SU-DHL-6 (cell line): ENCODE measurements around the gene PDCL3.

Experiments used
- H2AFZ ChIP-seq: fragments of 200-600 bp; sonication (generic); 2 replicates; pipeline ENCODE4 v1.6.1; 2014; ENCODE audit warnings: low read depth, mild to moderate bottlenecking, moderate library complexity, mixed read lengths, antibody characterized with exemption, low read length; ENCODE audit not compliant: severe bottlenecking
- H3F3A ChIP-seq: fragments of 200-600 bp; shearing (Covaris generic); 2 replicates; pipeline ENCODE4 v1.6.0; 2016; ENCODE audit warnings: antibody characterized with exemption, mild to moderate bottlenecking; ENCODE audit not compliant: insufficient read depth
- H3K27ac ChIP-seq: fragments of 200-600 bp; sonication (generic); 2 replicates; pipeline ENCODE4 v1.5.1; 2016; ENCODE audit warnings: low read depth, mild to moderate bottlenecking, low read length, moderate library complexity, mixed read lengths
- H3K27me3 ChIP-seq: fragments of 200-600 bp; sonication (generic), shearing (Covaris generic); 2 replicates; pipeline ENCODE4 v1.6.0; 2014; ENCODE audit warnings: mild to moderate bottlenecking, low read length
- H3K36me3 ChIP-seq: fragments of 200-600 bp; sonication (generic); 2 replicates; pipeline ENCODE4 v1.6.1; 2014; ENCODE audit warnings: mild to moderate bottlenecking, low read length, mixed read lengths
- H3K4me2 ChIP-seq: fragments of 300-600, 200-600 bp; shearing (Covaris generic), sonication (generic); 2 replicates; pipeline ENCODE4 v1.6.0; 2014; ENCODE audit warnings: low read length, low read depth, mild to moderate bottlenecking; ENCODE audit not compliant: poor library complexity, severe bottlenecking
- H3K4me3 ChIP-seq: fragments of 200-600 bp; sonication (generic); 2 replicates; pipeline ENCODE4 v1.5.1; 2014; ENCODE audit warnings: antibody characterized with exemption, low read length, mild to moderate bottlenecking, mixed read lengths; ENCODE audit not compliant: insufficient read depth, poor library complexity, severe bottlenecking
- H3K79me2 ChIP-seq: fragments of 200-600 bp; sonication (generic); 2 replicates; pipeline ENCODE4 v1.6.1; 2014; ENCODE audit warnings: mild to moderate bottlenecking, low read length, moderate library complexity; ENCODE audit not compliant: insufficient read depth
- H3K9ac ChIP-seq: fragments of 200-600 bp; sonication (generic); 2 replicates; pipeline ENCODE4 v1.7.0; 2014; ENCODE audit warnings: mild to moderate bottlenecking, low read length
- H3K9me2 ChIP-seq: fragments of 200-600 bp; sonication (generic); replicated peaks from 2 replicates; pipeline ENCODE4 v1.6.1; 2014; ENCODE audit warnings: low read length; ENCODE audit not compliant: insufficient read depth
- H3K9me3 ChIP-seq: fragments of 200-600 bp; sonication (generic); 2 replicates; pipeline ENCODE4 v1.6.1; 2014; ENCODE audit warnings: low read length, mixed read lengths; ENCODE audit not compliant: insufficient read depth
- H4K20me1 ChIP-seq: fragments of 200-600 bp; sonication (generic); 2 replicates; pipeline ENCODE4 v1.6.1; 2014; ENCODE audit warnings: low read depth, mild to moderate bottlenecking, antibody characterized with exemption, low read length, moderate library complexity, mixed read lengths
- CTCF ChIP-seq: fragments of 200-600 bp; sonication (generic); IDR thresholded peaks from one replicate; pipeline ENCODE4 v1.5.1; 2017; ENCODE audit warnings: antibody characterized with exemption, mild to moderate bottlenecking, low read length, moderate library complexity; ENCODE audit not compliant: insufficient read depth, poor library complexity, severe bottlenecking
- EZH2phosphoT487 ChIP-seq: fragments of 200-600 bp; sonication (generic), shearing (Covaris generic); conservative IDR thresholded peaks from 2 replicates; pipeline ENCODE4 v1.6.1; 2018; ENCODE audit warnings: mild to moderate bottlenecking, antibody characterized with exemption, low read length, moderate library complexity, mixed read lengths

PDCL3 gene

GRCh38 chr2:100584816-100585215, 22.0 kb downstream of the PDCL3 start:
- Histone ChIP-seq H3K27ac (no peak overlapping the region), H3K27me3 (no peaks in the 10 kb centered on the region)

DNA sequence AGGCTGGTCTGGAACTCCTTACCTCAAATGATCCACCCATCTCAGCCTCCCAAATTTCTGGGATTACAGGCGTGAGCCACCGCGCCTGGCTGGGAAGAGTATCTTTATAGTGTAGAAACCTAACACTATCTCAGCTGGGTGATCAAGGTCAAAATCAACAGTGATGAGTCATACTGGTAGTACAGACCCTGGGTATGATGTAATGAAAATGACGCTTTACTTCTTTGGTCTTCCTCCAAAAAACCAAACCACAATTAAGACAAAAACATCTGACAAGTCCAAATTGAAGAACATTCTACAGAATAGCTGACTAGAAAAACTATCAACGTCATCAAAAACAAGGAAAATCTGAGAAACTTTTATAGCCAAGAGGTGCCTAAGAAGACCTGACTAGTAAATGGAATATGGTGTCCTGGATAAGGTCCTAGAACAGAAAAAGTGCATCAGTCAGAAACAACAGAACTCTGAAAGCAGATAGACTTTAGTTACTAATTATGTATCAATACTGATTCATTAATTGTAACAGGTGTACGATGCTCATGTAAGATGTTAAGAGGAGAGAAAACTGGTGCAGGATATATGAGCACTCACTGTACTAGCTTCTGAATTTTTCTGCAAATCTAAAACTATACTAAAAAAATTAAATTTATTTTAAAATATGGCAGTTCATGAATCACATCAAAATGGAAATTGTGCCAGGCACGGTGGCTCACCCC, 25.4 kb downstream of the PDCL3 start:
- Histone ChIP-seq H3K9me3 (no peaks in the 10 kb centered on the region), H3K79me2 (no peaks in the 10 kb centered on the region), H3K27me3 (no peaks in the 10 kb centered on the region), H3K4me3 (no peak overlapping the region), H2AFZ (no peak overlapping the region), H3K9me2 (no peaks in the 10 kb centered on the region), H4K20me1 (no peaks in the 10 kb centered on the region), H3K27ac (no peak overlapping the region), H3K9ac (no peak overlapping the region), H3F3A (no peaks in the 10 kb centered on the region), H3K4me2 (no peak overlapping the region), H3K36me3 (no peaks in the 10 kb centered on the region)
- TF ChIP-seq CTCF, result no peak
- TF ChIP-seq EZH2phosphoT487, result no peak

More at GRCh38 chr2:100584816-100585215, 22.0 kb downstream of the PDCL3 start:
- Histone ChIP-seq H3K9me3 (no peaks in the 10 kb centered on the region), H3K9me2 (no peaks in the 10 kb centered on the region), H3K4me3 (no peak overlapping the region), H4K20me1 (no peaks in the 10 kb centered on the region), H2AFZ (no peak overlapping the region), H3K36me3 (no peaks in the 10 kb centered on the region), H3K4me2 (no peak overlapping the region), H3K79me2 (no peaks in the 10 kb centered on the region), H3F3A (no peaks in the 10 kb centered on the region), H3K9ac (no peak overlapping the region)
- TF ChIP-seq EZH2phosphoT487 (no peak), CTCF (no peak)

DNA sequence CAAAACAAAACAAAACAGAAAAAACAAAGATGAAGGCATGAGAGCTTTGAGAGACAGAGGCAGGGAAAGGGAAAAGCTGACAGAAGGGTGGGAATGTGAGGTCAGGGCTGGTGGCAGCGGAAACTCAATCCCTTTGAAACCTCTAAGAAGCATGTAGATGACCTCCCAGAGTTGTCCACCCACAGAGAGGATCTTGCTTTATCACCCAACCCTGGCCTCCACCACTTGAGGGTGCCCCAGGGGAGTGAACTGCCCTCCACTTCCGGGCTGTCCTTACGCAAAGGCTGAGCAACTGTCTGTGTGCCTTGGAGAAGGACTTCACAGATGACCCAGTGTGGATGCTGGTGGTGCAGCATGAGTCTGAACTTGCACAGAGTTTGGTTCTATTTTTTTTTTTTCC, 26.7 kb downstream of the PDCL3 start:
- Histone ChIP-seq H3K79me2 (no peaks in the 10 kb centered on the region), H2AFZ (no peak overlapping the region), H3K4me3 (no peak overlapping the region), H3K27ac (no peak overlapping the region), H3K9me2 (no peaks in the 10 kb centered on the region), H3K36me3 (no peaks in the 10 kb centered on the region), H4K20me1 (no peaks in the 10 kb centered on the region), H3K9ac (no peak overlapping the region), H3K9me3 (no peaks in the 10 kb centered on the region), H3K4me2 (no peak overlapping the region), H3F3A (no peaks in the 10 kb centered on the region), H3K27me3 (no peaks in the 10 kb centered on the region)
- TF ChIP-seq EZH2phosphoT487 (no peak), CTCF (no peak)
